ENCODE data around the gene ADAMTS1.
A peak's percentile ranks its signal among the peaks of the same experiment; 100 is the strongest.

ADAMTS1 gene

GRCh38 chr21:26811482-26811881 lies 33.7 kb downstream of the ADAMTS1 start:
- no peak for TF ChIP-seq CTCF (IDR thresholded peaks at IDR 0.05; ENCODE audit: low read depth, low read length)
- in situ Hi-C loops (cut with HindIII; ENCODE audit: low sequenced_read_pairs), result no loop called here
- no peak for DNase-seq (ENCODE audit: low read depth, low spot score)
- H3K4me3 ChIP-seq (ENCODE audit: low read depth, low read length), result no peak overlapping the region

- no peak for TF ChIP-seq CTCF (IDR thresholded peaks at IDR 0.05; ENCODE audit: low read depth, low read length)
- in situ Hi-C loops (cut with HindIII; ENCODE audit: low sequenced_read_pairs), result no loop called here
- DNase-seq (ENCODE audit: low read depth, low spot score), result peak; percentile 39
- no peak overlapping the region for H3K4me3 ChIP-seq (ENCODE audit: low read depth, low read length)
Measured at GRCh38 chr21:26810676-26811415, 34.4 kb downstream of the ADAMTS1 start.

GRCh38 chr21:26810266-26810665 lies 34.9 kb downstream of the ADAMTS1 start:
- H3K4me3 ChIP-seq (ENCODE audit: low read depth, low read length), result no peak overlapping the region
- in situ Hi-C loops (cut with HindIII; ENCODE audit: low sequenced_read_pairs), result no loop called here
- no peak for DNase-seq (ENCODE audit: low read depth, low spot score)
- TF ChIP-seq CTCF (IDR thresholded peaks at IDR 0.05; ENCODE audit: low read depth, low read length), result no peak

- TF ChIP-seq CTCF (IDR thresholded peaks at IDR 0.05; ENCODE audit: low read depth, low read length), result no peak
- in situ Hi-C loops (cut with HindIII; ENCODE audit: low sequenced_read_pairs), result no loop called here
- no peak for DNase-seq (ENCODE audit: low read depth, low spot score)
- no peak overlapping the region for H3K4me3 ChIP-seq (ENCODE audit: low read depth, low read length)
Measured at GRCh38 chr21:26809745-26810144, 35.5 kb downstream of the ADAMTS1 start.

GRCh38 chr21:26806801-26807295 lies 38.4 kb downstream of the ADAMTS1 start:
- in situ Hi-C loops (cut with HindIII; ENCODE audit: low sequenced_read_pairs), result no loop called here
- peak; percentile 55 for DNase-seq (ENCODE audit: low read depth, low spot score)
- no peak for TF ChIP-seq CTCF (IDR thresholded peaks at IDR 0.05; ENCODE audit: low read depth, low read length)
- H3K4me3 ChIP-seq (ENCODE audit: low read depth, low read length), result no peak overlapping the region

- H3K4me3 ChIP-seq (ENCODE audit: low read depth, low read length), result no peak overlapping the region
- in situ Hi-C loops (cut with HindIII; ENCODE audit: low sequenced_read_pairs), result no loop called here
- TF ChIP-seq CTCF (IDR thresholded peaks at IDR 0.05; ENCODE audit: low read depth, low read length), result no peak
- DNase-seq (ENCODE audit: low read depth, low spot score), result no peak
Measured at GRCh38 chr21:26804895-26805609, 40.2 kb downstream of the ADAMTS1 start.

Data from astrocyte of the spinal cord (primary cell).